Measurements from ENCODE around the gene MT1F. TPM values are rescaled to one million over a fixed set of nuclear protein-coding genes. Genes with fewer than 3 reads are reported as not detected.

MT1F gene
- total and polyA plus RNA-seq, 2 donors (not counting 1 experiment from before 2014, with no cell fraction given) = 2.1 to 3.2 TPM

DNA sequence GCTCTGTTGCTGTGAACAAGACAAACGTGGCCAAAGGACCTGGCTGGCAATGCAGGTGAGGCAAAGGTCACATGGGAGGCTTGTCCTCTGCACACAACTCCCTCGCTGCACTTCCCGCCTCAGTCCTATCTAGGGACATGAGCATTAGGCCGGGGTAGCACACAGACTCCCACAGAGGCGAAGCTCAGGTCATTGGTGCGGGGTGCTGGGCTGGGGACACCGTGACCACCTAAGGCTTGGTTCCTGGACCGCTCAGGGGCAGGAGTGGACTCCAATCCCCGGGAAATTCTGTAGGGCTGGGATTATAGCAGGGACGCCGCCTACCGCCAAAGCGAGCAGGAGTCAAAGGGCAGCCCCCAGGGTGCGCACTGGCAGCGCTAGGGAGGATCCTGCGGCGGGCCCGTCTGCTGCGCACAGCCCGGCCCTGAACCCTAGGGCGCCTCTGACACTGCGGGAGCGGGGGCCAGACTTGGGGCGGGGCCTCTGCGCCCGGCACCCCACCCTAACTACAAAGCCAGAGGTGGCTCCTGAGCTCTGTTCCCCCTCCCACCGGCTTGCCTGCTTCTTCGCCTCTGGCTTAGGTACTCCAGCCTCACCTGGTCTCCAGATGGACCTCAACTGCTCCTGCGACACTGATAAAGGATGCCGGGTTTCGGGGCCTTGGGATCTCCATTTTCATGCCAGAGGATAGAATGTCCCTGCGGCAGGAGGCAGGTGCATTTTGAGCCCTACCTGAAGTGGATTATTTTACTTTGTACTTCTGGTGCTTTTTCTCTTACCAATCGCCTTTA is 9.9 kb upstream of the MT1F start:
- Histone ChIP-seq H3K9ac (ENCODE audit: insufficient read depth, low read length) (no peak overlapping the region), H3K36me3 (ENCODE audit: control insufficient read depth, insufficient read depth, low read length) (no peaks in the 10 kb centered on the region), H3K79me2 (ENCODE audit: control insufficient read depth, insufficient read depth, low read length) (no peaks in the 10 kb centered on the region), H4K20me1 (ENCODE audit: control insufficient read depth, extremely low read depth, insufficient read depth, low read length) (no peaks in the 10 kb centered on the region), H2AFZ (ENCODE audit: low read length) (no peak overlapping the region), H3K4me3 (replicated peaks in 1 of 4; ENCODE audit: control extremely low read depth in 1 of 4, insufficient read depth in 1 of 4, low read depth in 3 of 4, low read length in 4 of 4) (no peak overlapping the region), H3K4me2 (ENCODE audit: extremely low read depth, insufficient read depth, low read length) (no peak overlapping the region), H3K27ac (ENCODE audit: insufficient read depth, low read length) (no peak overlapping the region), H3K4me1 (ENCODE audit: control insufficient read depth, extremely low read depth, insufficient read depth, low read length) (no peaks in the 10 kb centered on the region), H3K27me3 (ENCODE audit: control insufficient read depth, insufficient read depth, low read length) (peaks cover 33% of the 10 kb centered on the region), H3K9me3 (ENCODE audit: control insufficient read depth, insufficient read depth, low read depth, low read length) (no peaks in the 10 kb centered on the region)
- TF ChIP-seq, protein P1, sequence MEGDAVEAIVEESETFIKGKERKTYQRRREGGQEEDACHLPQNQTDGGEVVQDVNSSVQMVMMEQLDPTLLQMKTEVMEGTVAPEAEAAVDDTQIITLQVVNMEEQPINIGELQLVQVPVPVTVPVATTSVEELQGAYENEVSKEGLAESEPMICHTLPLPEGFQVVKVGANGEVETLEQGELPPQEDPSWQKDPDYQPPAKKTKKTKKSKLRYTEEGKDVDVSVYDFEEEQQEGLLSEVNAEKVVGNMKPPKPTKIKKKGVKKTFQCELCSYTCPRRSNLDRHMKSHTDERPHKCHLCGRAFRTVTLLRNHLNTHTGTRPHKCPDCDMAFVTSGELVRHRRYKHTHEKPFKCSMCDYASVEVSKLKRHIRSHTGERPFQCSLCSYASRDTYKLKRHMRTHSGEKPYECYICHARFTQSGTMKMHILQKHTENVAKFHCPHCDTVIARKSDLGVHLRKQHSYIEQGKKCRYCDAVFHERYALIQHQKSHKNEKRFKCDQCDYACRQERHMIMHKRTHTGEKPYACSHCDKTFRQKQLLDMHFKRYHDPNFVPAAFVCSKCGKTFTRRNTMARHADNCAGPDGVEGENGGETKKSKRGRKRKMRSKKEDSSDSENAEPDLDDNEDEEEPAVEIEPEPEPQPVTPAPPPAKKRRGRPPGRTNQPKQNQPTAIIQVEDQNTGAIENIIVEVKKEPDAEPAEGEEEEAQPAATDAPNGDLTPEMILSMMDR (conservative IDR thresholded peaks at IDR 0.05 in 1 of 2, IDR thresholded peaks at IDR 0.05 in 1 of 2; ENCODE audit: low read depth in 1 of 2, low read length in 2 of 2) = no peak
- no peak for TF ChIP-seq EZH2 (IDR thresholded peaks at IDR 0.05; ENCODE audit: low read length, missing control alignments)
- no peak for DNase-seq (ENCODE audit: low read depth in 2 of 2)

- H3K79me2 ChIP-seq (ENCODE audit: control insufficient read depth, insufficient read depth, low read length) = no peaks in the 10 kb centered on the region
- no peaks in the 10 kb centered on the region for H3K9me3 ChIP-seq (ENCODE audit: control insufficient read depth, insufficient read depth, low read depth, low read length)
- H4K20me1 ChIP-seq (ENCODE audit: control insufficient read depth, extremely low read depth, insufficient read depth, low read length) = no peaks in the 10 kb centered on the region
- H3K27ac ChIP-seq (ENCODE audit: insufficient read depth, low read length) = no peak overlapping the region
- H2AFZ ChIP-seq (ENCODE audit: low read length) = no peak overlapping the region
- H3K27me3 ChIP-seq (ENCODE audit: control insufficient read depth, insufficient read depth, low read length) = peaks cover 33% of the 10 kb centered on the region
- no peak overlapping the region for H3K4me3 ChIP-seq (replicated peaks in 1 of 4; ENCODE audit: control extremely low read depth in 1 of 4, insufficient read depth in 1 of 4, low read depth in 3 of 4, low read length in 4 of 4)
- H3K36me3 ChIP-seq (ENCODE audit: control insufficient read depth, insufficient read depth, low read length) = no peaks in the 10 kb centered on the region
- H3K4me1 ChIP-seq (ENCODE audit: control insufficient read depth, extremely low read depth, insufficient read depth, low read length) = no peaks in the 10 kb centered on the region
- TF ChIP-seq EZH2 (IDR thresholded peaks at IDR 0.05; ENCODE audit: low read length, missing control alignments) = no peak
- TF ChIP-seq, protein P1 (conservative IDR thresholded peaks at IDR 0.05 in 1 of 2, IDR thresholded peaks at IDR 0.05 in 1 of 2; ENCODE audit: low read depth in 1 of 2, low read length in 2 of 2) = no peak
- no peak overlapping the region for H3K4me2 ChIP-seq (ENCODE audit: extremely low read depth, insufficient read depth, low read length)
- no peak overlapping the region for H3K9ac ChIP-seq (ENCODE audit: insufficient read depth, low read length)
- no peak for DNase-seq (ENCODE audit: low read depth in 2 of 2)
These were observed 8.5 kb upstream of the MT1F start for GRCh38 chr16:56649271-56649670.

GRCh38 chr16:56649820-56650219 is 7.9 kb upstream of the MT1F start:
- Histone ChIP-seq H3K27ac (ENCODE audit: insufficient read depth, low read length) (no peak overlapping the region), H2AFZ (ENCODE audit: low read length) (no peak overlapping the region), H3K27me3 (ENCODE audit: control insufficient read depth, insufficient read depth, low read length) (peaks cover 33% of the 10 kb centered on the region), H4K20me1 (ENCODE audit: control insufficient read depth, extremely low read depth, insufficient read depth, low read length) (no peaks in the 10 kb centered on the region), H3K9me3 (ENCODE audit: control insufficient read depth, insufficient read depth, low read depth, low read length) (no peaks in the 10 kb centered on the region), H3K9ac (ENCODE audit: insufficient read depth, low read length) (no peak overlapping the region), H3K4me3 (replicated peaks in 1 of 4; ENCODE audit: control extremely low read depth in 1 of 4, insufficient read depth in 1 of 4, low read depth in 3 of 4, low read length in 4 of 4) (no peak overlapping the region), H3K79me2 (ENCODE audit: control insufficient read depth, insufficient read depth, low read length) (no peaks in the 10 kb centered on the region), H3K36me3 (ENCODE audit: control insufficient read depth, insufficient read depth, low read length) (no peaks in the 10 kb centered on the region), H3K4me2 (ENCODE audit: extremely low read depth, insufficient read depth, low read length) (no peak overlapping the region), H3K4me1 (ENCODE audit: control insufficient read depth, extremely low read depth, insufficient read depth, low read length) (no peaks in the 10 kb centered on the region)
- TF ChIP-seq, protein P1 (conservative IDR thresholded peaks at IDR 0.05 in 1 of 2, IDR thresholded peaks at IDR 0.05 in 1 of 2; ENCODE audit: low read depth in 1 of 2, low read length in 2 of 2) = no peak
- TF ChIP-seq EZH2 (IDR thresholded peaks at IDR 0.05; ENCODE audit: low read length, missing control alignments) = no peak
- no peak for DNase-seq (ENCODE audit: low read depth in 2 of 2)

Data from fibroblast of lung (primary cell).